ENCODE data around the gene GYS2. TPM values are rescaled to one million over a fixed set of nuclear protein-coding genes. Genes with fewer than 3 reads are reported as not detected.

GYS2 gene
- total RNA-seq, 1 donor from 2014 or later = not detected

- CTCF ChIA-PET = interaction anchor here (1.1 kb wide), 2 partner anchors 174 to 178 kb away, joined by 3 to 4 read pairs; no protein-coding TSS in a partner anchor
- Mint-ChIP-seq H3K4me3 (no peak overlapping the region), H3K27ac (no peak overlapping the region), H3K4me1 (peaks cover 41% of the 10 kb centered on the region), H3K36me3 (ENCODE audit: low read depth) (peaks cover 24% of the 10 kb centered on the region), H3K9me3 (no peaks in the 10 kb centered on the region), H3K27me3 (no peaks in the 10 kb centered on the region)
- intact Hi-C loops (cut with micrococcal nuclease) = loop anchor here (5.0 kb wide), 1 partner anchor 1125 kb away; the partner anchor contains the start of gene ETNK1
- DNase-seq (no peak), ATAC-seq (ENCODE audit: low read depth) (no peak)
- TF ChIP-seq CTCF (IDR thresholded peaks at IDR 0.05) = no peak
- POLR2A ChIA-PET = interaction anchor here (1.1 to 2.7 kb wide), 6 partner anchors 26 to 1042 kb away, joined by 4 to 36 read pairs (median 14); partner anchors contain the start of genes C2CD5, LDHB and PYROXD1
Observed at GRCh38 chr12:21502164-21502496, 102.5 kb downstream of the GYS2 start.

GRCh38 chr12:21501258-21502163 lies 103.1 kb downstream of the GYS2 start, which contains the start of the genes GOLT1B and RECQL:
GOLT1B (plus strand) TSS chr12:21501789; CDS start chr12:21501924, 135 bp downstream.
RECQL (minus strand) TSS chr12:21501635; CDS start chr12:21499570, 2,065 bp downstream.
- TF ChIP-seq CTCF (IDR thresholded peaks at IDR 0.05) = no peak
- Mint-ChIP-seq H3K9me3 (no peaks in the 10 kb centered on the region), H3K27ac (no peak within 1 kb of the TSS), H3K27me3 (no peaks in the 10 kb centered on the region), H3K36me3 (ENCODE audit: low read depth) (peaks cover 30% of the 10 kb centered on the region), H3K4me1 (peaks cover 41% of the 10 kb centered on the region), H3K4me3 (no peak within 1 kb of the TSS)
- ChIA-PET CTCF (interaction anchor here (1.1 kb wide), 2 partner anchors 175 to 179 kb away, joined by 3 to 4 read pairs; no protein-coding TSS in a partner anchor), POLR2A (interaction anchor here (0.8 to 2.7 kb wide), 10 partner anchors 8 to 1043 kb away, joined by 3 to 36 read pairs (median 6); partner anchors contain the start of genes C2CD5, LDHB and PYROXD1)
- DNase-seq (peak; percentile 71), ATAC-seq (ENCODE audit: low read depth) (peak; percentile 95)
- intact Hi-C loops (cut with micrococcal nuclease) = loop anchor here (1.0 to 5.0 kb wide), 9 partner anchors 8 to 1126 kb away; partner anchors contain the start of genes C2CD5, CMAS, ETNK1 and LDHB

GRCh38 chr12:21500786-21501257 lies 103.8 kb downstream of the GYS2 start:
- peaks cover 35% of the 10 kb centered on the region for H3K36me3 Mint-ChIP-seq (ENCODE audit: low read depth)
- TF ChIP-seq CTCF (IDR thresholded peaks at IDR 0.05) = no peak
- intact Hi-C loops (cut with micrococcal nuclease) = loop anchor here (1.0 to 5.0 kb wide), 9 partner anchors 8 to 1126 kb away; partner anchors contain the start of genes C2CD5, CMAS, ETNK1 and LDHB
- ChIA-PET CTCF (interaction anchor here (1.1 kb wide), 1 partner anchor 176 kb away, joined by 3 read pairs; no protein-coding TSS in a partner anchor), POLR2A (interaction anchor here (0.9 to 2.7 kb wide), 9 partner anchors 9 to 1043 kb away, joined by 3 to 36 read pairs (median 6); partner anchors contain the start of genes C2CD5, LDHB and PYROXD1)
- ATAC-seq (ENCODE audit: low read depth) (peak; percentile 1), DNase-seq (no peak)
- H3K27ac Mint-ChIP-seq = no peak overlapping the region
- H3K27me3 Mint-ChIP-seq = no peaks in the 10 kb centered on the region
- H3K9me3 Mint-ChIP-seq = no peaks in the 10 kb centered on the region
- H3K4me3 Mint-ChIP-seq = no peak overlapping the region
- peaks cover 39% of the 10 kb centered on the region for H3K4me1 Mint-ChIP-seq

GRCh38 chr12:21499765-21500164 lies 104.9 kb downstream of the GYS2 start:
- no peak for ATAC-seq (ENCODE audit: low read depth)

More at GRCh38 chr12:21499765-21500164, 104.9 kb downstream of the GYS2 start:
- CTCF ChIA-PET = no interaction called here
- H3K27me3 Mint-ChIP-seq = no peaks in the 10 kb centered on the region
- DNase-seq = no peak
- intact Hi-C loops (cut with micrococcal nuclease) = loop anchor here (2.0 to 5.0 kb wide), 3 partner anchors 15 to 1128 kb away; partner anchors contain the start of genes C2CD5 and ETNK1
- peaks cover 45% of the 10 kb centered on the region for H3K36me3 Mint-ChIP-seq (ENCODE audit: low read depth)
- H3K27ac Mint-ChIP-seq = no peak overlapping the region
- H3K4me3 Mint-ChIP-seq = no peak overlapping the region
- POLR2A ChIA-PET = no interaction called here
- H3K9me3 Mint-ChIP-seq = no peaks in the 10 kb centered on the region
- TF ChIP-seq CTCF (IDR thresholded peaks at IDR 0.05) = no peak
- peaks cover 33% of the 10 kb centered on the region for H3K4me1 Mint-ChIP-seq

Other genes with a start within 250 kb of the GYS2 start
- not detected in 2 replicates for gene IAPP, start 231.9 kb downstream of the GYS2 start, total RNA-seq
- gene PYROXD1, start 167.2 kb downstream of the GYS2 start, total RNA-seq = 31.0 and 35.6 TPM in 2 replicates
- gene RECQL, start 103.2 kb downstream of the GYS2 start, total RNA-seq = 60.6 and 61.6 TPM in 2 replicates
- gene GOLT1B, start 103.1 kb downstream of the GYS2 start, total RNA-seq = 23.6 and 25.9 TPM in 2 replicates
- 0.18 and 0.54 TPM in 2 replicates for gene SPX, start 78.6 kb downstream of the GYS2 start, total RNA-seq
- gene LDHB, start 53.0 kb upstream of the GYS2 start, total RNA-seq = 385 and 440 TPM in 2 replicates
- gene KCNJ8, start 169.9 kb upstream of the GYS2 start, total RNA-seq = not detected in 2 replicates